ENCODE data around the gene SGK2. TPM values are rescaled to one million over a fixed set of nuclear protein-coding genes. Genes with fewer than 3 reads are reported as not detected.

SGK2 gene
- total and polyA plus RNA-seq, 2 of the 13 experiments (the other 11 are each of a cell fraction or from before 2014, with no cell fraction given) = 6.2 to 29.4 TPM

- TF ChIP-seq CTCF (CRISPR knock-in tag; IDR thresholded peaks at IDR 0.05) (peak; percentile 35), AGO2 (optimal IDR thresholded peaks at IDR 0.05; ENCODE audit: low read depth, low read length) (no peak), ZNF296 (CRISPR knock-in tag; conservative IDR thresholded peaks at IDR 0.05) (no peak), ZNF550 (CRISPR knock-in tag; IDR thresholded peaks at IDR 0.05; ENCODE audit: borderline replicate concordance) (no peak), PAXIP1 (CRISPR knock-in tag; conservative IDR thresholded peaks at IDR 0.05) (peak; percentile 67), ZMAT5 (CRISPR knock-in tag; IDR thresholded peaks at IDR 0.05; ENCODE audit: borderline replicate concordance, low read depth) (no peak), SYNCRIP (IDR thresholded peaks at IDR 0.05; ENCODE audit: insufficient read depth, low read depth, low read length) (no peak), ZNF691 (CRISPR knock-in tag; IDR thresholded peaks at IDR 0.05; ENCODE audit: borderline replicate concordance, low read depth) (peak; percentile 89), ERF (CRISPR knock-in tag; IDR thresholded peaks at IDR 0.05) (peak; percentile 74), ZNF713 (CRISPR knock-in tag; IDR thresholded peaks at IDR 0.05) (peak; percentile 60; the same call in 1 of the 2 replicates), CBFB (CRISPR knock-in tag; IDR thresholded peaks at IDR 0.05) (no peak; the same call in none of the 2 replicates), CHD2 (IDR thresholded peaks at IDR 0.05; ENCODE audit: low read depth, low read length) (no peak)
Measured at GRCh38 chr20:43590392-43591303, 31.8 kb downstream of the SGK2 start, which contains the start of gene IFT52 (continued).

All from HepG2 (cell line).